GDM1 (cell line): Measurements from ENCODE around the gene CCNL1.

Experiments
- DNase-seq: peaks from one replicate; lab custom pipeline; 2025; lab: John Stamatoyannopoulos, UW

The CCNL1 gene

DNA sequence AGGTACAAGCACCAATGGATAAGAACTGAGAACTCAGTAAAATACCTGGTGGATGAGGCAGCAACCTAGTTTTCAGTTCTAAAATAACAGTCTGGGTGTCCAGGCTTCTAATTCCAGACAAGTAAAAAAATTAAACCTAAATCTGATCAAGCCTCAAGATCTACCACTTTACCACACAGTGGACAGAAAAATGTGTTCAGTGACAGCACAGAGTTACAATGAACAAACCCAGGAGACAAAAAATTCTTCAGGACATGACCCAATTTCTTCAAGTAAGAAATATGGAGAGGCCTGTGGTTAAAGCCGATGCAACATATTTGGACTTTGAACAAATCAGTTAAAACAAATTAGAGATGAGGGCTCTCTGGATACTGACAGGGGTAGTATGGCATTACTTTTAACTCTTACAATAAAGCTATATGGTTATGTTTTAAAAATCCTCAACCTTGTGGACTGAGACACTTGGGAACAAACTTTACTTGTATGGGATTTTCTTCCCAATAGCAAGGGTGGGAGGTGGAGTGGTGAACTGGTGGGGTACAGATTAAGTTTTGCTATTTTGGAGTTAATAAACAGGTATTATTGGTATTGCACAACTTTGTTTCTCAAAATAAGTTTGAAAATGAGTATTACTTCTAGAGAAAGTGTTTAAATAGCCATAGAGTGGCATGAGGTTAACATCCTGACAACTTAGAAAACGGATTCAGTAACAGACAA lies 14.2 kb downstream of the CCNL1 start:
- DNase-seq, result no peak

GRCh38 chr3:157142315-157142714 lies 17.6 kb downstream of the CCNL1 start:
- DNase-seq, result no peak

DNA sequence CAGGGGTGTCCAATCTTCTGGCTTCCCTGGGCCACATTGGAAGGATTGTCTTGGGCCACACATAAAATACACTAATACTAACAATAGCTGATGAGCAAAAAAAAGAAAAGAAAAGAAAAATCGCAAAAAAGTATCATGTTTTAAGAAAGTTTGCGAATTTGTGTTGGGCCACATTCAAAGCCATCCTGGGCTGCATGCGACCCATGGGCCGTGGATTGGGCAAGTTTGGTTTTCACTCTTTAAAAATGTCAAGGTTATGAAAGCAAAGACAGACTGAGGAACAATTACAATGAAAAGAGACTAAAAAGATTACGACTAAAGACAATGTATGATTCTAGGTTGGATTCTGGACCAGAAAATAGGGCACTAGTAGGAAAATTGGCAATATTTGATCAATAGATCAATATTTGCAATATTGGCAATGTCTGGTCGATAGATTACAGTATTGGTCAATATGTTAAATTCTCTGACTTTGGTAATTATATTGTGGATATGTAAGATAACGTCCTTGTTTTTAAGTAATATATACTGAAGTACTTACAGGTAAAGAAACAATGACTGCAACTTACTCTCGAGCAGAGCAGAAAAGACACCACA lies 19.9 kb downstream of the CCNL1 start:
- DNase-seq, result no peak

DNA sequence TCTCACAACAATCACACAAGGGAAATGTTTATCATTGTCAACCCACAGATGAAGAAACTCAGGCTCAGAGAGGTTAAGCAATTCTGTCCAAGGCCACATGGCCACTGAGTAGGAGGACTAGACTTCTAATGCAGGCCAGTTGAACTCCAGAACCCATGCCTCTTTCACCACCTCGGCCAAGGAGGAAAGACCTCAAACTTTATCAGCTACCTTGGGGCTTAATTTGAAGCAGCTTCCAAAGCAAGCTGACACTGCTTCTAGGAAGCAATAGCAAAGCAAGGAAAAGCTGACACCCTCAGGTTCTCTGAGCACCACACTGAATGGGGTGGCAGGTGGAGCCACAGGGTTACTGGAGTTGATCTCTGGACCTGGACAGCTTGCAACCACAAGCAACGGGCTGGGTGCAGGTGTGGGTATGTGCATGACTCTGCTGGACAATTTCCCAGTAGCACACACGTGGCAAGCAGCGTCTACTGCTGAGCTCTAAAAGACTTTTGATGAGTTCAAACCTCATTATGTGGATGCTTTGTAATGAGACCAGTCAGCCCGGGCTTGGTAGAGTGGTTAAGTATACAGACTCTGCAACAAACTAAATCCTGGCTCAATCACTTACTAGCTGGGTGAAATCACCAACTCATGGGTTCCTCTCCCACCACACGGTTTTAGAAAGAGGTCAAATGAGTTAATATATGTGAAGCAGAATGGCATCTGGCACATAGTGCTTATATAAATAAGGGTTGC lies 23.1 kb downstream of the CCNL1 start:
- DNase-seq, result no peak

- no peak for DNase-seq
These were observed 24.1 kb downstream of the CCNL1 start for GRCh38 chr3:157135671-157136396.

DNA sequence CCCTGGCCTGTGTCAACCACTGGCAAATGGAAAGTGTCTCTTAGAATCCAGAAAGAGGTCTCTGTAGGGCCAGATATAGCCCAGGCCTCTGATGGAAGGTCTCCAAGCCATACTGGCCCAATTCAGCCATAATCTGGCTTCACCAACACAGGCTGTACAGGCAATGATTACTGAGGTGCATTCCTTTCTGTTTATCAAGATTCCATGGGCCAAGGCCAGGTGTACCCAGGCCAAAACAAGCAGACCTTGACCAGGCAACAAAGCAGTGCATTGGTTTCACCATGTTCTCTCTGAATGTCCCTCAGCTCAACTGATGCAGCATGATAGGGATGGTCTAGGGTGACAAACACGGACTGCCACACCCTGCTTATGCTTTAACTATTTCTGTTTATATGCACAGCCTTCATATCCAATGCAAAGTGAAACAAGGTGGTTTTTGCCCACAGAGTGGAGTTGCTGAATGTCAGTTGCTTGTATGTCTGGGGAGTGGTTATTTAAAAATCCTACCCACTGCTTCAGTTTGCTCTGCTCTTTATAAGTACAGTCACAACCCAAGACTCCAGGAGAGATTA lies 25.2 kb downstream of the CCNL1 start:
- DNase-seq, result no peak

- DNase-seq, result no peak
These were observed 26.3 kb downstream of the CCNL1 start for GRCh38 chr3:157133434-157134320.

GRCh38 chr3:157132936-157133335 lies 27.0 kb downstream of the CCNL1 start:
- no peak for DNase-seq

GRCh38 chr3:157132341-157132740 lies 27.6 kb downstream of the CCNL1 start:
- DNase-seq, result no peak

DNA sequence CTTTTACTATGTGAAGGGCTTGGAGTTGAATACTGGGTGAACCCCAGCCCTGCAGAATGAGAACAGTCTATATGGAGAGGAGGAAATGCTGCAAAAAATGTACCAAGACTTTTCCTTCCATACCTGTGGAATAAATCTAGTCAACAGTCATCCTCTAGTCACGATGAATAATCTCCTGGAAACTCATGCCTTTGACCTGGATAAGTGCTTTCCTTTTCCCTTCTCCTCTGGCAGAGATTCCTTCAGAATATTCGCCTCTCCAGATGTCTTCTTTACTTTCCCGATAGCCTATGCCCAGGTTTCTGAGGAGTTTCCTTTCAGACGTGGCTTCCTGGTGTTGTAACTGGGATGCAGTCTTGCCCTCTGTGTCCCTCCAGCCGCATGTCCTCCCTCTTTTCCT lies 28.1 kb downstream of the CCNL1 start:
- DNase-seq, result no peak

DNA sequence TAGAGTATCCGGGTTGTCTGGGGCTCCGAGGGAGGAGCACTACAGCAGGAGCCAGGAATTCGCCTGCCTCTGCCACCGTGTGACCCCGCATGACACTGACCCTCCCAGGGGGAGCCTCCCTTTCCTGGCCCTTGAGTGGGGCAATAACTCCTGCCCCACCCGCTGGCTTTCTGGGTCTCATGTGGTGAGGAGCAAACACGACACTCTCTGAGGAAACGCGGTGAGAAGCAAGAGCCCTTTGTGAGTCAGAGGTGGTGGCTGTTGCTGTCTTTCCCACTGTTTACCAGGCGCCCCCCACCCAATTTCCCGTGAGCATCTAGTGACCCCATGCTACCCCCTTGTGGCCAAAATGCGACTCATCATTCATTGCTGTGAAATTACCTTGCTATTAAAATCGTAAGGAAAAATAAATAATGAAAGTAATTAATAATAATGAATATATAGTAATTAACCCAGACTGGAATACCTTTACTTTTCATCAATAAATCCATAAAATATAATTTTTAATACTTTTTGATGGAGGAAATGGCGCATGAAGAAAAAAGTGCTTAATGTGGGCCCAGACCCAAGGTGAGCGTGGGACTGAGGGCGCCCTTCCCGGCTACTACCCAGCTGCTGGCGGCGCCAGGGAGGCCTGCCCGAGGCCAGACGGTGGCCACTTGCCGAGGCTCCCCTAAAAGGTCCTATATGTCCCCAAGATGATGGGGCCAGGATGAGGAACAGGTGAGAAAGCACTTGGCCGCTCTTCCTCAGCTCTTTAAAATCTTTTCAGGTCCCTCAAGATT lies 29.3 kb downstream of the CCNL1 start:
- DNase-seq, result no peak

GRCh38 chr3:157129803-157130466 lies 30.0 kb downstream of the CCNL1 start:
- no peak for DNase-seq

DNA sequence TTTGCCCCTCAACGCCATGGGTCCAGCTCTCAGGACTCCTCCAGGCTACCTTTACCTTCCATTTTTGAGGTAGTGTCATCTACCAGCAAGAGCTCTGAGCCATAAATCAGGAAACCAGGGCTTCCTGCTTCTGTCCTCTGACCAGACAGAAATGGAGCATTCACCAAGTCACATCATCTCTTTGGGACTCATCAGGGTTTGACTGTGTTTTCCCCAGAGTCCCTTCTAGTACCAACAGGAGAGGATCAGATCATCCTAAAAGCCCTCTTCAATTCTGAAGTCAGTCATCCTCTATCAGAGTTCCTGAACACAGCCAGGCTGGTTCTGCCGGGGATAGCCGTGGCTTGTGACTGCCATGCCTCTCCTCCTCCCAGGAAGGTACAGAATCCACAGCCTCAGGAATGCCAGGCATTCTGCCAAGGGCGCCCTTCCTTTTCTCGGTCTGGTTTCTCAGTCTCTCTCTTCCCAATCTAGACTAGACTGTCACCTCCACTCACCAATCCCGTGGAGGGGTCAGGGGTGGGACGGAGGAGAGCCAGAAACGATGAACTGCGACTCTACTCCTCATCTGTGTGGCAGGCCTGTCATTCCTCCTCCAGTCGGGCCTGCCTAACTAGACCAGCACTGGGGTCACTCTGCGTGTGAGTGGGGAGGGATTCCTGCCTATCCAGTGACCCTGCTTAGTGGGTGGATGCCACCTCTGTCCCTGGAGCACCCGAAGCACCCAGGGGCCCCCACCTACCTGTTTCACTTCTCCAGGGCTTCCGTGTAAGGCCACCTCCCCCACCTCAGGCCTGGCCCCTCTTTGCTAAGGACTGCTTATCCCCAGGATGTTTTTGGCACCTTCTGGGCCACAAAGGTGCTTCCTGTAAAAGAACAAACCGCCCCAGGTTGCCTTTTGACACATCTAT lies 30.9 kb downstream of the CCNL1 start:
- no peak for DNase-seq

DNA sequence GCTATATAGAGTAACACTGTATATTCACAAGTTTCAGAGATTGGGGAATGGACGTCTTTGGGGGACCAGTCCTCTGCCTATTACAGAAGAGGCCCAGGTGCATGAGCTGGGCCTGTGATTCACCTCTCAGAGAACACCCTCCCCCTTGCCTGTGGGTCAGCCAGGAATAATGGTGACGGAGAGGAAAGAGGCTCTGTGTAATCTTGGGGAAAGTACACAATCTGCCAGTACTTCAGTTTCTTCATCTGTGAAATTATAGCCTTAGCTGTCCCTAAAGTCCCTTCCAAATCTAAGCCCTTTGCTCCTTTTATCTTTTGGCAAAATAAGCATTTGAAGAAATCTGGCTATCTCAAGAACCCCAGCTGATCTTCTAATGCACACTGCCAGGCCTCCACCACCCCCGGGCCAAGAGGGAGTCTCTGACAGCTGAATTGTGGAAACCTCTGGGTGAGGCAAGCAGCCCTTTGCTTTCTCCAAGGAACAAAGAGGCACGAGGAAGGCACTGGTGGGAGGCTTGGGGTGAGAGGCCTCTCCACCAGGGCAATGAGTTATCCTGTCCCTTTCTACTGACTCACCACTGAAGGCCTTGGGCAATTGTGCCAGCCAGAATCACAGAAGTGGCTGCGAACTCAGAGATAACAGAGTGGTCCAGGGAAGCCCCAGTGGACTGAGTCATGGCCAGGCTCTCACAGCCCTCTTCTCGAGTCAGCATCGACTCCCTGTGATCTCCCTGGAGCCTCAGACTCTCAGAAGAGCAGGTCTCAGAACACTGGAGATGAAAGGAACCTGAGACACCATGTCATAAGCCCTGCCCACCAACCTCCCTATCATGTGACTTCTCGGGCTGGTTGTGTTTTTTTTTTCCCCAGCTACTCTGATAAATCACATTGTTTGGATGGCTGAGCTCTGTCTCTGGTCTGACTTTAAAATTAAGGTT lies 31.8 kb downstream of the CCNL1 start:
- no peak for DNase-seq

- no peak for DNase-seq
These were observed 32.7 kb downstream of the CCNL1 start for GRCh38 chr3:157127268-157127667.

GRCh38 chr3:157126365-157126764 lies 33.6 kb downstream of the CCNL1 start:
- no peak for DNase-seq

GRCh38 chr3:157125101-157125500 lies 34.8 kb downstream of the CCNL1 start:
- no peak for DNase-seq

GRCh38 chr3:157123621-157124020 lies 36.3 kb downstream of the CCNL1 start:
- no peak for DNase-seq
